Osteoblast (primary cell): Measurements from ENCODE around the gene RHOU. TPM values are rescaled to one million over a fixed set of nuclear protein-coding genes. Genes with fewer than 3 reads are reported as not detected.
"Not testable (repeated sequence)": the region's sequence is repeated elsewhere in the genome, so short reads cannot be mapped to it uniquely, and the experiment has no call there.

Source experiments
- DNase-seq: peaks from one replicate; pipeline ENCODE4 v3.0.0; 2011; ENCODE audit warnings: low spot score, mixed read lengths; ENCODE audit not compliant: insufficient read length; ENCODE audit errors: missing footprints
- H2AFZ ChIP-seq: 2 replicates; pipeline ENCODE4 v1.6.0; 2011; ENCODE audit warnings: mild to moderate bottlenecking, low read length
- H3K27ac ChIP-seq: 2 replicates; pipeline ENCODE4 v1.5.1; 2011; ENCODE audit warnings: mild to moderate bottlenecking, low read depth, low read length, moderate library complexity
- H3K27me3 ChIP-seq: 2 replicates; pipeline ENCODE4 v1.6.0; 2012; ENCODE audit warnings: mild to moderate bottlenecking, control low read depth, inconsistent platforms, low read length, moderate library complexity; ENCODE audit not compliant: insufficient read depth
- H3K36me3 ChIP-seq: 2 replicates; pipeline ENCODE4 v1.5.1; 2011; ENCODE audit warnings: mild to moderate bottlenecking, low read length, control low read depth, moderate library complexity; ENCODE audit not compliant: insufficient read depth
- H3K4me1 ChIP-seq: 2 replicates; pipeline ENCODE4 v1.5.1; 2011; ENCODE audit warnings: mild to moderate bottlenecking, low read length, control low read depth, moderate library complexity; ENCODE audit not compliant: insufficient read depth
- H3K4me2 ChIP-seq: 2 replicates; pipeline ENCODE4 v1.6.0; 2011; ENCODE audit warnings: mild to moderate bottlenecking, low read length; ENCODE audit not compliant: insufficient read depth
- H3K4me3 ChIP-seq: fragments of 200-600 bp; sonication (generic); 3 replicates; pipeline ENCODE4 v1.5.1; 2012; ENCODE audit warnings: mild to moderate bottlenecking, low read length, inconsistent platforms; ENCODE audit not compliant: insufficient read depth
- H3K79me2 ChIP-seq: 2 replicates; pipeline ENCODE4 v1.6.0; 2012; ENCODE audit warnings: mild to moderate bottlenecking, low read length, control low read depth, inconsistent platforms; ENCODE audit not compliant: insufficient read depth
- H3K9me3 ChIP-seq: 2 replicates; pipeline ENCODE4 v1.5.1; 2011; ENCODE audit warnings: low read depth, low read length, control low read depth
- H4K20me1 ChIP-seq: 2 replicates; pipeline ENCODE4 v1.6.0; 2012; ENCODE audit warnings: mild to moderate bottlenecking, low read length, control low read depth; ENCODE audit not compliant: insufficient read depth
- CTCF ChIP-seq: IDR thresholded peaks from 2 replicates; pipeline ENCODE4 v1.5.1; 2011; ENCODE audit warnings: mild to moderate bottlenecking, low read depth, low read length, moderate library complexity; ENCODE audit errors: extremely low read depth
- total RNA-seq: library from RNA; depleted of rRNA; stranded (reverse); fragments of >200 nt; gene quantifications from 2 replicates; pipeline ENCODE4 v1.2.3, GENCODE V29; 2012

Gene RHOU
- total RNA-seq, 1 donor = 0.72 TPM

GRCh38 chr1:228691926-228692325 lies 43.4 kb upstream of the RHOU start:
- Histone ChIP-seq H3K27me3 (no peaks in the 10 kb centered on the region), H3K27ac (no peak overlapping the region), H3K4me1 (no peaks in the 10 kb centered on the region), H3K4me2 (no peak overlapping the region), H3K9me3 (no peaks in the 10 kb centered on the region), H3K4me3 (no peak overlapping the region), H3K36me3 (no peaks in the 10 kb centered on the region), H4K20me1 (no peaks in the 10 kb centered on the region), H3K79me2 (no peaks in the 10 kb centered on the region), H2AFZ (no peak overlapping the region)
- TF ChIP-seq CTCF = peak; percentile 38
- DNase-seq = peak; percentile 38

- not testable (repeated sequence) for H3K4me3 ChIP-seq, H3K27ac ChIP-seq, H3K4me1 ChIP-seq
Measured at GRCh38 chr1:228694447-228694846, 40.8 kb upstream of the RHOU start.

GRCh38 chr1:228695015-228695955 lies 40.0 kb upstream of the RHOU start:
- Histone ChIP-seq H4K20me1 (no peaks in the 10 kb centered on the region), H3K4me1 (no peaks in the 10 kb centered on the region), H3K4me2 (no peak overlapping the region), H3K79me2 (no peaks in the 10 kb centered on the region), H3K36me3 (no peaks in the 10 kb centered on the region), H3K4me3 (no peak overlapping the region), H3K27me3 (no peaks in the 10 kb centered on the region), H2AFZ (no peak overlapping the region), H3K9me3 (no peaks in the 10 kb centered on the region), H3K27ac (no peak overlapping the region)
- no peak for DNase-seq
- no peak for TF ChIP-seq CTCF

More at GRCh38 chr1:228694447-228694846, 40.8 kb upstream of the RHOU start:
- H3K36me3 ChIP-seq, H3K27me3 ChIP-seq, H3K9me3 ChIP-seq, DNase-seq, H4K20me1 ChIP-seq, H2AFZ ChIP-seq, H3K79me2 ChIP-seq, H3K4me2 ChIP-seq: not testable (repeated sequence)

- Histone ChIP-seq H3K4me2 (no peak overlapping the region), H2AFZ (no peak overlapping the region)
Measured at GRCh38 chr1:228697207-228698016, 37.9 kb upstream of the RHOU start.

More at GRCh38 chr1:228697207-228698016, 37.9 kb upstream of the RHOU start:
- H3K4me1 ChIP-seq = no peaks in the 10 kb centered on the region
- no peak overlapping the region for H3K27ac ChIP-seq
- no peak for DNase-seq
- no peak for TF ChIP-seq CTCF
- no peaks in the 10 kb centered on the region for H3K9me3 ChIP-seq
- no peak overlapping the region for H3K4me3 ChIP-seq
- no peaks in the 10 kb centered on the region for H3K27me3 ChIP-seq
- no peaks in the 10 kb centered on the region for H3K79me2 ChIP-seq
- no peaks in the 10 kb centered on the region for H4K20me1 ChIP-seq
- H3K36me3 ChIP-seq = no peaks in the 10 kb centered on the region
